ENCODE measurements around the gene TRPM4. TPM values are rescaled to one million over a fixed set of nuclear protein-coding genes. Genes with fewer than 3 reads are reported as not detected.

The TRPM4 gene
- total RNA-seq, 2 experiments from 2014 or later: 20.9 to 44.2 TPM

GRCh38 chr19:49140951-49141350 lies 16.6 kb upstream of the TRPM4 start:
- intact Hi-C loops (cut with micrococcal nuclease; ENCODE audit: unreplicated experiment): no loop called here
- H3K79me2 ChIP-seq (ENCODE audit: insufficient read depth, low read depth, low read length): no peaks in the 10 kb centered on the region
- H3K27ac ChIP-seq (ENCODE audit: low read depth, low read length, poor library complexity, severe bottlenecking): no peak overlapping the region
- H3K4me3 ChIP-seq (ENCODE audit: low read depth, low read length, poor library complexity, severe bottlenecking): no peak overlapping the region
- H4K20me1 ChIP-seq (ENCODE audit: insufficient read depth, low read length): no peaks in the 10 kb centered on the region
- H3K36me3 ChIP-seq (ENCODE audit: insufficient read depth, low read length): no peaks in the 10 kb centered on the region
- POLR2A ChIA-PET: interaction anchor here (0.6 kb wide), 1 partner anchor 71 kb away, joined by 3 read pairs; no protein-coding TSS in a partner anchor
- H2AFZ ChIP-seq (ENCODE audit: low read length): no peak overlapping the region
- no peak overlapping the region for H3K4me2 ChIP-seq (ENCODE audit: low read length)
- CTCF ChIA-PET (ENCODE audit: unreplicated experiment): no interaction called here
- BruUV-seq (replicated peaks): no TSS peak
- peaks cover 8% of the 10 kb centered on the region for H3K4me1 ChIP-seq (ENCODE audit: insufficient read depth, low read length, poor library complexity, severe bottlenecking)
- DNase-seq (ENCODE audit: low spot score): no peak
- H3K9me2 ChIP-seq (ENCODE audit: insufficient read depth, low read length): no peaks in the 10 kb centered on the region
- H3K9me3 ChIP-seq (ENCODE audit: low read length): no peaks in the 10 kb centered on the region
- TF ChIP-seq EZH2phosphoT487 (IDR thresholded peaks at IDR 0.05; ENCODE audit: borderline replicate concordance, low read depth, low read length): no peak
- no peak for TF ChIP-seq CTCF (conservative IDR thresholded peaks at IDR 0.05; ENCODE audit: low read length)

GRCh38 chr19:49141352-49141751 lies 16.2 kb upstream of the TRPM4 start:
- intact Hi-C loops (cut with micrococcal nuclease; ENCODE audit: unreplicated experiment): no loop called here
- H3K79me2 ChIP-seq (ENCODE audit: insufficient read depth, low read depth, low read length): no peaks in the 10 kb centered on the region

More at GRCh38 chr19:49141352-49141751, 16.2 kb upstream of the TRPM4 start:
- H3K4me1 ChIP-seq (ENCODE audit: insufficient read depth, low read length, poor library complexity, severe bottlenecking): peaks cover 12% of the 10 kb centered on the region
- no peaks in the 10 kb centered on the region for H4K20me1 ChIP-seq (ENCODE audit: insufficient read depth, low read length)
- BruUV-seq (replicated peaks): no TSS peak
- ChIA-PET POLR2A (interaction anchor here (0.6 kb wide), 1 partner anchor 71 kb away, joined by 3 read pairs; no protein-coding TSS in a partner anchor), CTCF (ENCODE audit: unreplicated experiment) (no interaction called here)
- no peaks in the 10 kb centered on the region for H3K36me3 ChIP-seq (ENCODE audit: insufficient read depth, low read length)
- H3K9me3 ChIP-seq (ENCODE audit: low read length): no peaks in the 10 kb centered on the region
- H3K4me2 ChIP-seq (ENCODE audit: low read length): no peak overlapping the region
- H3K27ac ChIP-seq (ENCODE audit: low read depth, low read length, poor library complexity, severe bottlenecking): no peak overlapping the region
- H2AFZ ChIP-seq (ENCODE audit: low read length): no peak overlapping the region
- H3K4me3 ChIP-seq (ENCODE audit: low read depth, low read length, poor library complexity, severe bottlenecking): no peak overlapping the region
- DNase-seq (ENCODE audit: low spot score): no peak
- no peaks in the 10 kb centered on the region for H3K9me2 ChIP-seq (ENCODE audit: insufficient read depth, low read length)
- TF ChIP-seq EZH2phosphoT487 (IDR thresholded peaks at IDR 0.05; ENCODE audit: borderline replicate concordance, low read depth, low read length) (no peak), CTCF (conservative IDR thresholded peaks at IDR 0.05; ENCODE audit: low read length) (no peak)

Measured in OCI-LY7 (cell line).